ENCODE data around the gene ZNF428. TPM values are rescaled to one million over a fixed set of nuclear protein-coding genes. Genes with fewer than 3 reads are reported as not detected.

The ZNF428 gene
- total RNA-seq, 2 donors from 2014 or later, result 44.3 to 46.8 TPM

GRCh38 chr19:43634872-43635560 is 15.6 kb upstream of the ZNF428 start:
- peak; percentile 76 for DNase-seq
- Histone ChIP-seq H3K4me1 (ENCODE audit: control insufficient read depth, insufficient read depth, low read length) (no peaks in the 10 kb centered on the region), H3K27ac (ENCODE audit: low read depth, low read length) (peak overlapping the region; percentile 89), H3K9ac (ENCODE audit: extremely low read depth, low read length, poor library complexity, severe bottlenecking) (peak overlapping the region; percentile 17), H3K27me3 (ENCODE audit: control insufficient read depth, insufficient read depth, low read length, poor library complexity, severe bottlenecking) (peaks cover 27% of the 10 kb centered on the region), H3K36me3 (ENCODE audit: control insufficient read depth, insufficient read depth, low read length) (no peaks in the 10 kb centered on the region), H3K9me3 (ENCODE audit: control insufficient read depth, low read length) (no peaks in the 10 kb centered on the region), H3K4me3 (ENCODE audit: low read length) (peak overlapping the region; percentile 71)
- WGBS, 2 experiments (ENCODE audit: insufficient coverage in 1 of 2, insufficient read length in 1 of 2), result 20 to 21% methylated on average over 9 to 17 of the region's 17 CpGs
- no peaks in the 10 kb centered on the region for H3K9me3 Mint-ChIP-seq
- H3K4me3 Mint-ChIP-seq, result peak overlapping the region; percentile 53
- H3K27me3 Mint-ChIP-seq (ENCODE audit: insufficient read depth), result peaks cover 79% of the 10 kb centered on the region
- no peak overlapping the region for H3K27ac Mint-ChIP-seq
- no peaks in the 10 kb centered on the region for H3K36me3 Mint-ChIP-seq (ENCODE audit: low read depth)
- H3K4me1 Mint-ChIP-seq, result peaks cover 14% of the 10 kb centered on the region
- TF ChIP-seq CTCF (conservative IDR thresholded peaks at IDR 0.05), result no peak

- Mint-ChIP-seq H3K27me3 (ENCODE audit: insufficient read depth) (peaks cover 79% of the 10 kb centered on the region), H3K27ac (no peak overlapping the region), H3K4me1 (peaks cover 14% of the 10 kb centered on the region), H3K4me3 (peak overlapping the region; percentile 53), H3K9me3 (no peaks in the 10 kb centered on the region), H3K36me3 (ENCODE audit: low read depth) (no peaks in the 10 kb centered on the region)
- H3K4me1 ChIP-seq (ENCODE audit: control insufficient read depth, insufficient read depth, low read length), result no peaks in the 10 kb centered on the region
- TF ChIP-seq CTCF (conservative IDR thresholded peaks at IDR 0.05), result no peak
- peaks cover 26% of the 10 kb centered on the region for H3K27me3 ChIP-seq (ENCODE audit: control insufficient read depth, insufficient read depth, low read length, poor library complexity, severe bottlenecking)
- H3K9ac ChIP-seq (ENCODE audit: extremely low read depth, low read length, poor library complexity, severe bottlenecking), result peak overlapping the region; percentile 17
- DNase-seq, result peak; percentile 66
- H3K4me3 ChIP-seq (ENCODE audit: low read length), result no peak overlapping the region
- peak overlapping the region; percentile 89 for H3K27ac ChIP-seq (ENCODE audit: low read depth, low read length)
- H3K9me3 ChIP-seq (ENCODE audit: control insufficient read depth, low read length), result no peaks in the 10 kb centered on the region
- H3K36me3 ChIP-seq (ENCODE audit: control insufficient read depth, insufficient read depth, low read length), result no peaks in the 10 kb centered on the region
- WGBS, 2 experiments (ENCODE audit: insufficient coverage in 1 of 2, insufficient read length in 1 of 2), result 38 to 61% methylated on average over 3 to 5 of the region's 5 CpGs
Observed at GRCh38 chr19:43634506-43634871, 15.1 kb upstream of the ZNF428 start.

GRCh38 chr19:43634068-43634467 is 14.6 kb upstream of the ZNF428 start:
- no peaks in the 10 kb centered on the region for H3K36me3 Mint-ChIP-seq (ENCODE audit: low read depth)
- Histone ChIP-seq H3K27ac (ENCODE audit: low read depth, low read length) (no peak overlapping the region), H3K4me3 (ENCODE audit: low read length) (no peak overlapping the region), H3K36me3 (ENCODE audit: control insufficient read depth, insufficient read depth, low read length) (no peaks in the 10 kb centered on the region), H3K27me3 (ENCODE audit: control insufficient read depth, insufficient read depth, low read length, poor library complexity, severe bottlenecking) (peaks cover 24% of the 10 kb centered on the region), H3K9me3 (ENCODE audit: control insufficient read depth, low read length) (no peaks in the 10 kb centered on the region), H3K9ac (ENCODE audit: extremely low read depth, low read length, poor library complexity, severe bottlenecking) (no peak overlapping the region), H3K4me1 (ENCODE audit: control insufficient read depth, insufficient read depth, low read length) (no peaks in the 10 kb centered on the region)
- H3K4me3 Mint-ChIP-seq, result no peak overlapping the region
- no peaks in the 10 kb centered on the region for H3K9me3 Mint-ChIP-seq
- WGBS, 2 experiments (ENCODE audit: insufficient coverage in 1 of 2, insufficient read length in 1 of 2), result 85 to 95% methylated on average over 5 of the region's 5 CpGs
- H3K4me1 Mint-ChIP-seq, result peaks cover 13% of the 10 kb centered on the region
- TF ChIP-seq CTCF (conservative IDR thresholded peaks at IDR 0.05), result no peak
- H3K27me3 Mint-ChIP-seq (ENCODE audit: insufficient read depth), result peaks cover 80% of the 10 kb centered on the region
- no peak overlapping the region for H3K27ac Mint-ChIP-seq
- DNase-seq, result no peak
